Subcutaneous adipose tissue (tissue), 4 donors: ENCODE data around the gene GIMAP5. TPM values are rescaled to one million over a fixed set of nuclear protein-coding genes. Genes with fewer than 3 reads are reported as not detected.

Source experiments
- CTCF ChIP-seq: fragments of 450-650 bp; IDR thresholded peaks from one replicate; pipeline ENCODE4 v1.5.1; 2016; ENCODE audit warnings: low read depth, mild to moderate bottlenecking, control low read depth, antibody characterized with exemption, moderate library complexity
- total RNA-seq, 4 donors: library from RNA; depleted of rRNA; stranded (reverse); fragments of >200 nt; gene quantifications; one replicate each; pipeline ENCODE4 v1.1.0, GENCODE V29; 2016

GIMAP5 gene
- total RNA-seq, 4 donors from 2014 or later: 31.1 to 89.7 (median 50.4) TPM

- TF ChIP-seq CTCF: no peak
Observed at GRCh38 chr7:150753826-150754603, 16.8 kb downstream of the GIMAP5 start.

GRCh38 chr7:150754951-150755350, 17.7 kb downstream of the GIMAP5 start:
- TF ChIP-seq CTCF: no peak

GRCh38 chr7:150755473-150756099, 18.4 kb downstream of the GIMAP5 start:
- no peak for TF ChIP-seq CTCF

- no peak for TF ChIP-seq CTCF
Observed at GRCh38 chr7:150756166-150756565, 18.9 kb downstream of the GIMAP5 start.

- TF ChIP-seq CTCF: no peak
Observed at GRCh38 chr7:150756858-150757257, 19.6 kb downstream of the GIMAP5 start.

GRCh38 chr7:150759479-150759878, 22.3 kb downstream of the GIMAP5 start:
- TF ChIP-seq CTCF: no peak

- TF ChIP-seq CTCF: no peak
Observed at GRCh38 chr7:150766334-150766709, 29.1 kb downstream of the GIMAP5 start.
